Stimulated activated CD8-positive, alpha-beta memory T cell treated with anti-CD3 and anti-CD28 coated beads, Interleukin-4, amount 100 ng/mL, for 1 hour (primary cell): ENCODE data around the gene SCGN.
"Not testable (repeated sequence)": the region's sequence is repeated elsewhere in the genome, so short reads cannot be mapped to it uniquely, and the experiment has no call there.

Experiments
- DNase-seq, 2 donors: peaks; one replicate each; pipeline ENCODE4 v3.0.0-alpha.2; 2020; ENCODE audit warnings: low read depth in 2 of 2, low spot score in 1 of 2

Gene SCGN

DNA sequence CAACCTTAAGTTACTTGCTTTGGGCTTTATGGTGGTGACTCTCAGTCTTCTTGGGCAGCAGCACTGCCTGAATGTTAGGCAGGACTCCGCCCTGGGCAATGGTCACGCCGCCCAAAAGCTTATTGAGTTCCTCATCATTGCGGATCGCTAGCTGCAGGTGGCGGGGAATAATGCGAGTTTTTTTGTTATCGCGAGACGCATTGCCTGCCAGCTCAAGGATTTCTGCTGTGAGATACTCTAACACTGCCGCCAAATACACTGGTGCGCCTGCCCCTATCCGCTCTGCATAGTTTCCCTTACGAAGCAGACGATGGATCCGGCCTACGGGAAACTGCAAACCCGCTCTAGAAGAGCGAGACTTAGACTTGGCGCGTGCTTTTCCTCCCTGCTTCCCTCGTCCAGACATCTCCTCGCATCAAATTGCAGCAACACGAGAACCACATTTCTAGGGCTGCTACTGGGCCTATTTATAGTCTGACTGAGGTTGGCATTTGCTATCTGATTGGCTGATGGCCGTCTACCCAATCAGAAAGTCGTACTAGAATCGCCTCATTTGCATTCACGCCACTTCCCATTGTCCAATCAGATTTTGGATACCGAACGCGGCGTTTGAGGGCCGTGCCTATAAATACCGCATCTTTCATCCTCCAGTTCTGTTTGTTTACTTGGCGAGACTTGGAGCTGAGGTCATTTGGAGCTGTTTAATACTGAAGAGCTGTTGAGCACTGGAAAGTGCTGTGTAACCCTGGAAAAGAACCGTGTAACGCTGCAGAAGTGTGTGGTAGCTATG is 74.3 kb downstream of the SCGN start:
- no peak for DNase-seq

DNA sequence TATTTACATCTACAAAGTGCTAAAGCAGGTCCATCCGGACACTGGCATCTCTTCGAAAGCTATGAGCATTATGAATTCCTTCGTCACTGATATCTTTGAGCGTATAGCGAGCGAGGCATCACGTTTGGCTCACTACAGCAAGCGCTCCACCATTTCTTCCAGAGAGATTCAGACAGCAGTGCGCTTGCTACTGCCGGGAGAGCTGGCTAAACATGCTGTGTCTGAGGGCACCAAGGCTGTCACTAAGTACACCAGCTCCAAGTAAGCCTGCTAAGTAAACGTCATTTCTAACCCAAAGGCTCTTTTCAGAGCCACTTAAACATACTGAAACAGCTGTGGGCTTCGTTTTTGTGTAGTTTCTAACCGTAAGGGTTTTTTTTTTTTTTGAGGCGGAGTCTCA is 75.0 kb downstream of the SCGN start:
- DNase-seq, result no peak

- no peak for DNase-seq
These were observed 78.9 kb downstream of the SCGN start for GRCh38 chr6:25730907-25731306.

DNA sequence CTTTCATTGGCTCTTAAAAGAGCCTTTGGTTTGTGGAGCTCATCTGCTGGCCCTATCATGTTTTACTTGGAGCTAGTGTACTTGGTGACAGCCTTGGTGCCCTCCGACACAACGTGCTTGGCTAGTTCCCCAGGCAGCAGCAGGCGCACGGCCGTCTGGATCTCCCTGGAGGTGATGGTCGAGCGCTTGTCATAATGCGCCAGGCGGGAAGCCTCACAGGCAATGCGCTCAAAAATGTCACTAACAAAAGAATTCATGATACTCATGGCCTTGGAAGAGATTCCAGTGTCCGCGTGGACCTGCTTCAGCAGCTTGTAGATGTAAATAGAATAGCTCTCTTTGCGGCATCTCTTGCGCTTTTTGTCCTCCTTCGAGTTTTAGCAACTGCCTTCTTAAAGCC is 79.7 kb downstream of the SCGN start:
- DNase-seq, result no peak

- no peak for DNase-seq
These were observed 80.6 kb downstream of the SCGN start for GRCh38 chr6:25732468-25733198.

- no peak for DNase-seq
These were observed 83.2 kb downstream of the SCGN start for GRCh38 chr6:25735261-25735660.

DNA sequence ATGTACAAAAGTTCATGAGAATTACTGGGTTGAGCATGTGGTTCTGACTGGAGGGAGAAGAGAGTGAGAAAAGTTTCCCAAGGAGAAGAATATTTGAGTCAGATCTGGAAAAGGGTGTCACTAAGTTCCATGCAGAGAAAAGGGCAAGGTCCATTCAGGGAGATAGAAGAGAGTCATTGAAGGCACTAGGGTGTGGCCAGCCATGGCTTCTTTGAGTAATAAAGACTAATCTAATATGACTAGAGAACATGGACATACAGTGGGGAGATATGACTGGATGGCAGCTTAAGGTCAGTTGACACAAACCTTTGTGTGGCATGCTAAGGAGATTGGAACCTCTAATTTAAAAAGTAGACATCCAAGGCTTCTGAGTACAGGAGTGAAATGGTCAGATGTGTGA is 91.9 kb downstream of the SCGN start:
- DNase-seq, result no peak

GRCh38 chr6:25745836-25746235 is 93.8 kb downstream of the SCGN start:
- no peak for DNase-seq

DNA sequence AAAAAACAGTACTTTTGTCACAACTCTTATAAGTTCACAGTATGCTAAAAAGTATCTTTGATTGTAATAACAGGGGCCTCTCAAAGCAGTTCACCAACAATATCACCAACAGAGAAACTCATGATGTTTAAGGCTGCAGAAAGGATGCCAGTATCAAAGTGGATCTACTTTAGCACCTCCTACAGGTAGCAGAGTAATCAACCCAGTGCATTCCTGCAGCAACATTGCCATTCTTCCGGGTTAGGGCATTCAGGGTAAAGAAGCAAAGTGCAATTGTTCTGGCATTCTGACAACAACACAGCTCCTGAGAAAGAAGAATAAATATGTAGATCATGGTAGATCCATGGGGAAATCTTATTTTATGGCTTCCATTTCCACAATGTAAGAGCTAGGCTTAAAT is 95.0 kb downstream of the SCGN start:
- no peak for DNase-seq

DNA sequence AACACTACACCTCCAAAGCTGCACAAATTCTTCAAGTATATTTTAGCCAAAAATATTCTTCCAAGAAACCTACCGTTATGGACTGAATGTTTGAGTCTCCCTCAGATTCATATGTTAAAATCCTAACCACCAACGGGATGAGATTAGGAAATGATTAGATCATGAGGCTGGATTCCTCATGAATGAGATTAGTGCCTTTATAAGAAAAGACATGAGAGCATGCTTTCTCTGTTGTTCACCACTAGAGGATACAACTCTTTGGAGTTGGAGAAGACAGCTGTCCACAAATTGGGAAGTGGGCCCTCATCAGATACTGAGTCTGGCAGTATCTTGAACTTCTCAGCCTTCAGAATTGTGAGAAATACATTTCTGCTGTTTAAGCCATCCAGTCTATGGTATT is 95.5 kb downstream of the SCGN start:
- DNase-seq, result no peak

DNA sequence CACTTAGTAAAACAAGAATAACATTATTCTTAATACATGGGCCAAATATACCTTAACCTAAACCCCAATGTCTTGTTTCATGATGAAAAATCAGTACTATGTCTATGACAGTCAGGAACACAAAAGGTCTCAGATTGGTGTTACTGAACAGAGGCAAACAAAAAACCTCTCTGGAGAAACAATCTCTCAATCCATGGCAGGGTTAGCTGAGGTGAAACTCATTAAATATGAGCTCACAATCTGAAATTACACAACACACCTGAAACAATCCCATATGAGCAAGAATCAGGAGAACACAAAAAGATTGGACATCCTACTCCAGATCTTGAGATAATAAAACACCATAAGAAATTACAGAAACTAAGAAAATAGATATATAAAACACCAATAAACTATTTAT is 96.0 kb downstream of the SCGN start:
- DNase-seq, result no peak

DNA sequence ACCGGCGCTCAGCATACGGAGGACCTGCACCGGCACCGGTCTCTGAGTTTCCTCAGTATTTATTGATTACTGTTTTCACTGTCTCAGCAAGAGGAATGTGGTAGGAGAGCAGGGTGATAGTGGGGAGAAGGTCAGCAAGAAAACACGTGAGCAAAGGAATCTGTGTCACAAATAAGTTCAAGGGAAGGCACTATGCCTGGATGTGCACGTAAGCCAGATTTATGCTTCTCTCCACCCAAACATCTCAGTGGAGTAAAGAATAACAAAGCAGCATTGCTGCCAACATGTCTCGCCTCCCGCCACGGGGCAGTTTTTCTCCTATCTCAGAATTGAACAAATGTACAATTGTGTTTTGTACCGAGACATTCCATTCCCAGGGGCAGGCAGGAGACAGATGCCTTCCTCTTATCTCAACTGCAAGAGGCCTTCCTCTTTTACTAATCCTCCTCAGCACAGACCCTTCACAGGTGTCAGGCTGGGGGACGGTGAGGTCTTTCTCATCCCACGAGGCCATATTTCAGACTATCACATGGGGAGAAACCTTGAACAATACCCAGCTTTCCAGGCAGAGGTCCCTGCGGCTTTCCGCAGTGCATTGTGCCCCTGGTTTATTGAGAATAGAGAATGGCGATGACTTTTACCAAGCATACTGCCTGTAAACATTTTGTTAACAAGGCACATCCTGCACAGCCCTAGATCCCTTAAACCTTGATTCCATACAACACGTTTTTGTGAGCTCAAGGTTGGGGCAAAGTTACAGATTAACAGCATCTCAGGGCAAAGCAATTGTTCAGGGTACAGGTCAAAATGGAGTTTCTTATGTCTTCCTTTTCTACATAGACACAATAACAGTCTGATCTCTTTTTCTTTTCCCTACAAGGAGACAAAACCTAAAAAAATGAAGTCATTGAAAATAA is 96.8 kb downstream of the SCGN start:
- not testable (repeated sequence) for DNase-seq

- DNase-seq, result no peak
These were observed 97.8 kb downstream of the SCGN start for GRCh38 chr6:25749837-25750236.

DNA sequence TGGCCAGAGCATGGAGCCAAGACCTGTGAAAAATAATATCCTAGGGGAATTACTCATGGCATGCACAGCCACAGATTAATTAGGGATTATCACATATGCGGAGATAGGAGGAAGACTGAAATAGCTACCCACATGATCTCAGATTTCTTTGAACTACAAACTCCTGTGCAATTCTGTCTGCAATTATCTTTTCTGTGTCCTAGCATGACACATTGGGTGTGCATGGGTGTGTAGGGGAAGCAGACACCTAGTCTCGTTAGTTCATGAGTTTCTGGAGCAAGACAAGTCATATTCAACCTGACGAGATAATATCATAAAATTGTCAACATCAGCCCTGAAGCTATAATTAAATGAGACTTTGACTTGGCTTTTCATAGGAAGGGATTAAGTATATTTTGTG is 98.9 kb downstream of the SCGN start:
- DNase-seq, result no peak
